MCF 10A (cell line): Measurements from ENCODE around the gene ERN2. TPM values are rescaled to one million over a fixed set of nuclear protein-coding genes. Genes with fewer than 3 reads are reported as not detected.

ENCODE experiments used
- BruUV-seq: library from RNA; stranded (reverse); fragments of 400-500 nt; replicated peaks from 2 replicates; lab custom pipeline; 2021; lab: Mats Ljungman, UMichigan
- CTCF ChIA-PET: fragments of 300-600 bp; sonication (Branson Sonifier 250); formaldehyde crosslinking; extraction: SDS; loops from one replicate; lab custom pipeline; 2021; ENCODE audit warnings: antibody characterized with exemption, inconsistent platforms; lab: Yijun Ruan, JAX
- POLR2A ChIA-PET: fragments of 300-600, 350-650 bp; sonication (Branson Sonifier 250); formaldehyde crosslinking; extraction: SDS; loops from one replicate; lab custom pipeline; 2020; ENCODE audit warnings: antibody characterized with exemption, inconsistent platforms; lab: Yijun Ruan, JAX
- DNase-seq: peaks from one replicate; pipeline ENCODE4 v3.0.0-alpha.2; 2018; ENCODE audit not compliant: unreplicated experiment
- H3K27ac Mint-ChIP-seq: one replicate; pipeline ENCODE4 v1.8.0; 2022; ENCODE audit warnings: mild to moderate bottlenecking, low read depth, mixed read lengths; ENCODE audit not compliant: unreplicated experiment
- H3K27me3 Mint-ChIP-seq: one replicate; pipeline ENCODE4 v1.8.0; 2022; ENCODE audit warnings: mixed read lengths; ENCODE audit not compliant: insufficient read depth, unreplicated experiment
- H3K36me3 Mint-ChIP-seq: one replicate; pipeline ENCODE4 v1.8.0; 2022; ENCODE audit warnings: mild to moderate bottlenecking, moderate library complexity, mixed read lengths; ENCODE audit not compliant: insufficient read depth, unreplicated experiment
- H3K4me1 Mint-ChIP-seq: one replicate; pipeline ENCODE4 v1.8.0; 2022; ENCODE audit warnings: mixed read lengths; ENCODE audit not compliant: insufficient read depth, unreplicated experiment
- H3K4me3 Mint-ChIP-seq: one replicate; pipeline ENCODE4 v1.8.0; 2022; ENCODE audit warnings: mild to moderate bottlenecking, moderate library complexity, mixed read lengths; ENCODE audit not compliant: unreplicated experiment
- H3K9me3 Mint-ChIP-seq: one replicate; pipeline ENCODE4 v1.8.0; 2022; ENCODE audit warnings: mixed read lengths; ENCODE audit not compliant: unreplicated experiment
- CTCF ChIP-seq: fragments of 200-600 bp; IDR thresholded peaks from one replicate; pipeline ENCODE4 v1.8.0; 2022; ENCODE audit warnings: antibody characterized with exemption, mild to moderate bottlenecking; ENCODE audit not compliant: unreplicated experiment
- intact Hi-C: fragments of 100-400 bp; cut with micrococcal nuclease; formaldehyde crosslinking; loops from 2 replicates; pipeline ENCODE4 v1.14.1; 2022
- total RNA-seq: library from RNA; stranded (reverse); gene quantifications from 2 replicates; pipeline ENCODE4 v1.2.3, GENCODE V29; 2022

The ERN2 gene
- total RNA-seq, 1 experiment from 2014 or later: not detected

- BruUV-seq: no TSS peak
- Mint-ChIP-seq H3K36me3 (peaks cover 14% of the 10 kb centered on the region), H3K27ac (peak overlapping the region; percentile 85), H3K9me3 (no peaks in the 10 kb centered on the region), H3K4me3 (peak overlapping the region; percentile 87), H3K4me1 (peaks cover 25% of the 10 kb centered on the region), H3K27me3 (no peaks in the 10 kb centered on the region)
- no peak for TF ChIP-seq CTCF
- ChIA-PET CTCF (interaction anchor here (0.5 to 4.2 kb wide), 10 partner anchors 10 to 835 kb away, joined by 3 to 32 read pairs (median 3); no protein-coding TSS in a partner anchor), POLR2A (interaction anchor here (0.6 to 2.7 kb wide), 7 partner anchors 12 to 1036 kb away, joined by 3 to 13 read pairs (median 3); partner anchors contain the start of genes DCTN5 and PALB2)
- DNase-seq: peak; percentile 26
- intact Hi-C loops: loop anchor here (2.0 kb wide), 2 partner anchors 47 to 357 kb away; no protein-coding TSS in a partner anchor
Measured at GRCh38 chr16:23679986-23680336, 33.1 kb downstream of the ERN2 start.

- Mint-ChIP-seq H3K27me3 (no peaks in the 10 kb centered on the region), H3K9me3 (no peaks in the 10 kb centered on the region), H3K36me3 (peaks cover 14% of the 10 kb centered on the region), H3K4me1 (peaks cover 25% of the 10 kb centered on the region), H3K4me3 (peak overlapping the region; percentile 87), H3K27ac (peak overlapping the region; percentile 85)
- peak; percentile 49 for DNase-seq
- intact Hi-C loops: loop anchor here (2.0 kb wide), 2 partner anchors 47 to 357 kb away; no protein-coding TSS in a partner anchor
- BruUV-seq: no TSS peak
- POLR2A ChIA-PET: interaction anchor here (0.6 to 2.7 kb wide), 5 partner anchors 12 to 1036 kb away, joined by 3 to 13 read pairs (median 3); partner anchors contain the start of genes DCTN5 and PALB2
- CTCF ChIA-PET: interaction anchor here (0.5 to 4.2 kb wide), 23 partner anchors 10 to 1215 kb away, joined by 3 to 32 read pairs (median 3); no protein-coding TSS in a partner anchor
- TF ChIP-seq CTCF: no peak
Measured at GRCh38 chr16:23679274-23679985, 33.6 kb downstream of the ERN2 start.

- TSS peak; percentile 49 for BruUV-seq
- intact Hi-C loops: loop anchor here (2.0 kb wide), 2 partner anchors 48 to 358 kb away; no protein-coding TSS in a partner anchor
- Mint-ChIP-seq H3K36me3 (peaks cover 14% of the 10 kb centered on the region), H3K4me1 (peaks cover 25% of the 10 kb centered on the region), H3K27ac (peak within 1 kb of the TSS; percentile 85), H3K9me3 (no peaks in the 10 kb centered on the region), H3K4me3 (peak within 1 kb of the TSS; percentile 87), H3K27me3 (no peaks in the 10 kb centered on the region)
- peak; percentile 94 for DNase-seq
- peak; percentile 32 for TF ChIP-seq CTCF
- ChIA-PET CTCF (interaction anchor here (0.5 to 4.2 kb wide), 31 partner anchors 8 to 1391 kb away, joined by 3 to 32 read pairs (median 3); no protein-coding TSS in a partner anchor), POLR2A (interaction anchor here (0.6 to 2.7 kb wide), 7 partner anchors 9 to 826 kb away, joined by 3 to 13 read pairs (median 3); partner anchors contain the start of genes DCTN5 and PALB2)
Measured at GRCh38 chr16:23678430-23679273, 34.4 kb downstream of the ERN2 start, which contains the start of gene PLK1. TSS of gene PLK1 (plus strand) at chr16:23678889. CDS start at chr16:23678933, 44 bp downstream.
